T-cell (primary cell): ENCODE data around the gene TLE1. TPM values are rescaled to one million over a fixed set of nuclear protein-coding genes. Genes with fewer than 3 reads are reported as not detected.

ENCODE experiments used
- ATAC-seq, 4 experiments: fragments of 200-7000 bp in 3 of 4; fragments of 150-1000 bp in 1 of 4; cut with Tn5 transposase; replicated peaks in 1 of 4; 1 replicate in 3 of 4; 2 replicates in 1 of 4; pipeline ENCODE4 v1.10.0; 2021; ENCODE audit warnings: moderate library complexity in 3 of 4, mild to moderate bottlenecking in 2 of 4, moderate number of reproducible peaks in 1 of 4
- CTCF ChIA-PET, 2 donors: fragments of 300-600 bp; sonication (Branson Sonifier 250); formaldehyde crosslinking; loops; one replicate each; lab custom pipeline; 2022; ENCODE audit warnings: antibody characterized with exemption in 2 of 2; lab: Charles Lee
- POLR2A ChIA-PET, 2 donors: fragments of 300-600 bp; sonication (Branson Sonifier 250); formaldehyde crosslinking; loops; one replicate each; lab custom pipeline; 2022; ENCODE audit warnings: antibody characterized with exemption in 2 of 2; lab: Charles Lee
- DNase-seq, 35 experiments: peaks; one replicate each; pipeline versions ENCODE4 v3.0.0 to v3.0.0-alpha.2; 2013 to 2023
- H3K27ac ChIP-seq: one replicate; pipeline ENCODE4 v1.5.1; 2013; ENCODE audit warnings: low read length
- H3K27me3 ChIP-seq, 2 experiments: replicated peaks in 1 of 2; 1 replicate in 1 of 2; 2 replicates in 1 of 2; pipeline versions ENCODE4 v1.6.1 to v1.7.0; 2013; ENCODE audit warnings: low read length in 1 of 2, mixed read lengths in 1 of 2; ENCODE audit not compliant: control insufficient read depth in 2 of 2, insufficient read depth in 2 of 2; ENCODE audit errors: extremely low read depth in 1 of 2
- H3K36me3 ChIP-seq, 2 donors: 1 replicate in 1 of 2; 2 replicates in 1 of 2; pipeline versions ENCODE4 v1.6.1 to v1.7.0; 2013; ENCODE audit warnings: low read length in 1 of 2; ENCODE audit not compliant: control insufficient read depth in 2 of 2, insufficient read depth in 1 of 2; ENCODE audit errors: extremely low read depth in 1 of 2
- H3K4me1 ChIP-seq, 2 experiments: 1 replicate in 1 of 2; 2 replicates in 1 of 2; pipeline versions ENCODE4 v1.6.1 to v1.7.0; 2013; ENCODE audit warnings: low read length in 2 of 2, mixed read lengths in 1 of 2; ENCODE audit not compliant: insufficient read depth in 2 of 2, control insufficient read depth in 1 of 2; ENCODE audit errors: extremely low read depth in 1 of 2
- H3K4me3 ChIP-seq, 2 donors: 1 replicate in 1 of 2; 2 replicates in 1 of 2; pipeline versions ENCODE4 v1.5.1 to v1.7.0; 2013; ENCODE audit warnings: mild to moderate bottlenecking in 2 of 2, low read length in 1 of 2, moderate library complexity in 1 of 2; ENCODE audit not compliant: control insufficient read depth in 1 of 2; ENCODE audit errors: extremely low read depth in 1 of 2
- H3K9me3 ChIP-seq: 2 replicates; pipeline ENCODE4 v1.7.0; 2013
- H3K27ac Mint-ChIP-seq, 2 donors: one replicate each; pipeline ENCODE4 v1.8.0; 2020 to 2021; ENCODE audit warnings: mild to moderate bottlenecking in 2 of 2, mixed read lengths in 2 of 2
- H3K27me3 Mint-ChIP-seq, 2 donors: one replicate each; pipeline ENCODE4 v1.8.0; 2021 to 2022; ENCODE audit warnings: mixed read lengths in 2 of 2
- H3K36me3 Mint-ChIP-seq: one replicate; pipeline ENCODE4 v1.8.0; 2021; ENCODE audit warnings: mixed read lengths
- H3K4me1 Mint-ChIP-seq, 3 donors: one replicate each; pipeline ENCODE4 v1.8.0; 2020 to 2022; ENCODE audit warnings: mixed read lengths in 3 of 3, mild to moderate bottlenecking in 1 of 3
- H3K4me3 Mint-ChIP-seq, 3 donors: one replicate each; pipeline ENCODE4 v1.8.0; 2020 to 2022; ENCODE audit warnings: mild to moderate bottlenecking in 3 of 3, mixed read lengths in 3 of 3, moderate library complexity in 3 of 3
- H3K9me3 Mint-ChIP-seq, 3 donors: one replicate each; pipeline ENCODE4 v1.8.0; 2020 to 2022; ENCODE audit warnings: mixed read lengths in 3 of 3
- WGBS: methylation state at CpG from one replicate; pipeline ENCODE4 v1.1.5; 2013; ENCODE audit warnings: missing lambda C conversion rate; ENCODE audit not compliant: insufficient coverage; 5-methylcytosine and 5-hydroxymethylcytosine counted together
- total RNA-seq, 35 experiments: library from RNA in 6 of 35; stranded (reverse) in 6 of 35; fragments of 120-200 nt in 1 of 35; gene quantifications; one replicate each; pipeline versions ENCODE4 v1.2.1 to v1.2.4 and lab custom pipeline; 2013 to 2026

Gene TLE1
- total RNA-seq, 5 donors from 2014 or later (not counting 1 experiment from before 2014, with no cell fraction given) = 1.3 to 3.5 (median 2.8) TPM

DNA sequence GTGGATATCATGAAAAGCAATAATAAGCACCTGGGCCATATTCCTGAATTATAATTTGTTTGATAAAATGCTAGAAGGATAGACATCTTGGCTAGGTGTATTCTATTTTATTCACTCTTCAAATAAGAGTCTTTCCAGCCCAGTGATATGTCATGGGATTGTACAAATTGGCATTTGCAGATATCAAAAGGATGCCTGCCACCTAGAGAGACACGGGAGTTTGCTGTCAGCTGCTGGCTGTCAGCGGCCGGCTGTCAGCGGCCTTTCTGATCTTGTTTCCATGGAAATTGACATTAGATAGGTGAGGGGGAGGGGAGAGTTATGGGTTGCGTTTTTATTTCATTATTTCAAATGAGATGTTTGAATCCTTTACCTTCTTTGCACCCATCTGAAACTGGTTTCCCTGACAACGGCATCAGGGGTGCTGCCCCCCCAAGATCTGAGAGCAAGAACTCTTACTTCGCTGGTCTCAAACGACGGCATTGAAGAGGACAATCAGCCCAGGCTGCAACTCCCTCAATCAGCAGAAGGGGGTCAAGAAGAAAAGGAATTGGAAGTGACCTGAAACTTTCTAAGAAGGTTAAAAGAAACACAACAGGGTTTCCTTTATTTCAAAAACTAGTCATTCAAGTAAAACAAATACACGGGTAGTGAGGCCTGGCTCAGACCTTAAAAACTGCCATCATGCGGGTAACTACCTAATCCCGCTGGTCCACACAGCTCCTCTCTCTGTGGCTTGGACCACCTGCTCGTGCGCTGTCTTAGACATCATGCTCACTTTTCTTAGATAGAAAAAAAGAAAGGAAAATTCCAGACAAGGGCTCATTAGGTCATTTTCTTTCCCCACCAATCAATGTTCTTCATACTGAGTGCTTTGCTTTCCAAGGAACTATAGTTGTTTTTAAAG, 115.7 kb downstream of the TLE1 start:
- Histone ChIP-seq H3K27me3 (no peaks in the 10 kb centered on the region), H3K4me1 (no peaks in the 10 kb centered on the region), H3K36me3 (no peaks in the 10 kb centered on the region), H3K4me3 (no peak overlapping the region), H3K27ac (no peak overlapping the region), H3K9me3 (no peaks in the 10 kb centered on the region)
- ATAC-seq (no peak), DNase-seq (no peak)
- H3K27me3 Mint-ChIP-seq = no peaks in the 10 kb centered on the region
- H3K4me1 Mint-ChIP-seq = no peaks in the 10 kb centered on the region
- H3K4me3 Mint-ChIP-seq = no peak overlapping the region
- no peak overlapping the region for H3K27ac Mint-ChIP-seq
- ChIA-PET POLR2A (no interaction called here), CTCF (no interaction called here)
- 96% methylated on average over 5 of the region's 14 CpGs for WGBS
- H3K9me3 Mint-ChIP-seq = no peaks in the 10 kb centered on the region
- no peaks in the 10 kb centered on the region for H3K36me3 Mint-ChIP-seq

- no peaks in the 10 kb centered on the region for H3K27me3 ChIP-seq
- no peaks in the 10 kb centered on the region for H3K4me1 ChIP-seq
- no peak overlapping the region for H3K4me3 Mint-ChIP-seq
- H3K9me3 Mint-ChIP-seq = peaks cover 0 to 3% (median 0%) of the 10 kb centered on the region in 3 donors
- no peak overlapping the region for H3K4me3 ChIP-seq
- H3K36me3 ChIP-seq = no peaks in the 10 kb centered on the region
- no peaks in the 10 kb centered on the region for H3K4me1 Mint-ChIP-seq
- no peak overlapping the region for H3K27ac ChIP-seq
- H3K27me3 Mint-ChIP-seq = no peaks in the 10 kb centered on the region
- no peaks in the 10 kb centered on the region for H3K9me3 ChIP-seq
- DNase-seq (no peak), ATAC-seq (no peak)
- ChIA-PET CTCF (no interaction called here), POLR2A (no interaction called here)
- no peak overlapping the region for H3K27ac Mint-ChIP-seq
- WGBS = no CpG with 5 or more reads among the region's 4 CpGs
- H3K36me3 Mint-ChIP-seq = no peaks in the 10 kb centered on the region
Measured at GRCh38 chr9:81570083-81570482, 119.3 kb downstream of the TLE1 start.

- 89% methylated on average over 3 of the region's 5 CpGs for WGBS
- H3K27me3 Mint-ChIP-seq = peaks cover 0 to 4% of the 10 kb centered on the region in 2 donors
Measured at GRCh38 chr9:81566074-81566698, 123.2 kb downstream of the TLE1 start.

GRCh38 chr9:81565609-81566008, 123.7 kb downstream of the TLE1 start:
- Histone ChIP-seq H3K27ac (no peak overlapping the region), H3K9me3 (no peaks in the 10 kb centered on the region), H3K36me3 (no peaks in the 10 kb centered on the region), H3K4me1 (no peaks in the 10 kb centered on the region), H3K27me3 (no peaks in the 10 kb centered on the region), H3K4me3 (no peak overlapping the region)
- no peaks in the 10 kb centered on the region for H3K36me3 Mint-ChIP-seq
- ChIA-PET CTCF (no interaction called here), POLR2A (no interaction called here)
- H3K4me3 Mint-ChIP-seq = no peak overlapping the region
- WGBS = no CpG with 5 or more reads among the region's 1 CpG
- H3K4me1 Mint-ChIP-seq = no peaks in the 10 kb centered on the region
- ATAC-seq (no peak), DNase-seq (no peak)
- H3K27me3 Mint-ChIP-seq = peaks cover 0 to 4% of the 10 kb centered on the region in 2 donors
- H3K9me3 Mint-ChIP-seq = peaks cover 0 to 4% (median 3%) of the 10 kb centered on the region in 3 donors
- no peak overlapping the region for H3K27ac Mint-ChIP-seq

More at GRCh38 chr9:81566074-81566698, 123.2 kb downstream of the TLE1 start:
- ChIA-PET CTCF (no interaction called here), POLR2A (no interaction called here)
- no peak overlapping the region for H3K27ac ChIP-seq
- no peak for ATAC-seq
- no peak overlapping the region for H3K4me3 ChIP-seq
- no peaks in the 10 kb centered on the region for H3K9me3 ChIP-seq
- H3K27me3 ChIP-seq = no peaks in the 10 kb centered on the region
- H3K4me1 Mint-ChIP-seq = no peaks in the 10 kb centered on the region
- H3K4me1 ChIP-seq = no peaks in the 10 kb centered on the region
- H3K4me3 Mint-ChIP-seq = no peak overlapping the region
- no peaks in the 10 kb centered on the region for H3K36me3 ChIP-seq
- no peaks in the 10 kb centered on the region for H3K36me3 Mint-ChIP-seq
- peaks cover 0 to 4% (median 3%) of the 10 kb centered on the region in 3 donors for H3K9me3 Mint-ChIP-seq
- no peak for DNase-seq
- no peak overlapping the region for H3K27ac Mint-ChIP-seq

DNA sequence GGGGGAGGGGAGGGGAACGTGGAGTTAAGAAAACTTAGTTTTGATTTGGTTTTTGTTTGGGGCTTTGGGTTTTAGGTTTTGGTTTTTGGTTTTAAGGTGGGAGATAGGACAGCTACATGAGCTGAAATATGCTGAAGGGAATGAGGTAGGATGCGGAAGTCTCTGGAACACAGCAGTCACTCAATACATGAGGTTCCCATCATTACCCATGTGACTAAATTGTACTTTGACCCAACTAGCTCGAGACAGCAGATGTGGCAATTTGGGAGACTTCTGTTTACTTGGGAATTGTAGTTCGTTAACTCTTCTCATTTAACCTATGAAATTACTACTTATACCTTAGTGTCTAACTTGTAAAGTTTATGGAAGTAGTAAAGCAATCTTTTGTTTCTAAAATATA, 124.2 kb downstream of the TLE1 start:
- Mint-ChIP-seq H3K27me3 (peaks cover 0 to 4% of the 10 kb centered on the region in 2 donors), H3K27ac (no peak overlapping the region), H3K9me3 (peaks cover 0 to 4% (median 3%) of the 10 kb centered on the region in 3 donors), H3K4me1 (no peaks in the 10 kb centered on the region), H3K36me3 (no peaks in the 10 kb centered on the region), H3K4me3 (no peak overlapping the region)
- H3K9me3 ChIP-seq = no peaks in the 10 kb centered on the region
- DNase-seq = no peak
- no peak for ATAC-seq
- peaks cover 0 to under 1% of the 10 kb centered on the region in 2 experiments for H3K4me1 ChIP-seq
- POLR2A ChIA-PET = no interaction called here
- no peak overlapping the region for H3K4me3 ChIP-seq
- no peak overlapping the region for H3K27ac ChIP-seq
- no peaks in the 10 kb centered on the region for H3K27me3 ChIP-seq
- H3K36me3 ChIP-seq = no peaks in the 10 kb centered on the region
- CTCF ChIA-PET = no interaction called here
- 20% methylated on average over 1 of the region's 4 CpGs for WGBS

DNA sequence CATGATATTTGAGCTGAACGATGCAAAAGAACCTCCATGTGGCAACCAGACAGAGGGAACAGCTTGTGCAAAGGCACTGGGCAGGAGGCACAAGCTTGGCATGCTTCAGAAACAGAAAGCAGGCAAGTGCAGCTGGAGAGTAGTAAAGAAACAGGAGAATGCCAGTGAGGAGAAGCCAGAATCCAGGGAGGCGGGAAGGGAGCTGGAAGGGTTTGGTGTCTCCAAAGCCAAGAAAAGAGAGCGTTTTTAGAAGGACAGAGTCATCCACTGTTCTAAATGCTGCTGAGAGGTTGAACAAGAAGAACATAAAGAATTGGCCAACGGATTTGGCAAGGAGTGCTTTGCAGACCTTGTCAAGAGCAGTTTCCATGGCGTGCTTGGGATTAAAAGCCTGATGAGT, 124.7 kb downstream of the TLE1 start:
- Histone ChIP-seq H3K27me3 (no peaks in the 10 kb centered on the region), H3K9me3 (no peaks in the 10 kb centered on the region), H3K27ac (no peak overlapping the region), H3K4me3 (no peak overlapping the region), H3K36me3 (no peaks in the 10 kb centered on the region), H3K4me1 (peaks cover 0 to 2% of the 10 kb centered on the region in 2 experiments)
- ChIA-PET POLR2A (no interaction called here), CTCF (no interaction called here)
- ATAC-seq (no peak), DNase-seq (no peak)
- H3K4me3 Mint-ChIP-seq = no peak overlapping the region
- peaks cover 0 to 4% (median 3%) of the 10 kb centered on the region in 3 donors for H3K9me3 Mint-ChIP-seq
- peaks cover 0 to 4% of the 10 kb centered on the region in 2 donors for H3K27me3 Mint-ChIP-seq
- H3K4me1 Mint-ChIP-seq = no peaks in the 10 kb centered on the region
- no peaks in the 10 kb centered on the region for H3K36me3 Mint-ChIP-seq
- 76% methylated on average over 5 of the region's 5 CpGs for WGBS
- H3K27ac Mint-ChIP-seq = no peak overlapping the region
